HAP-1 (cell line): ENCODE measurements around the gene LIPF.

Experiments used
- DNase-seq, 2 experiments: peaks; one replicate each; pipeline ENCODE4 v3.0.0-alpha.2; 2016 to 2020; ENCODE audit warnings: low spot score in 2 of 2
- H3K27me3 ChIP-seq: fragments of 250-450 bp; sonication (Bioruptor Pico); 2 replicates; pipeline ENCODE4 v1.5.1; 2020; ENCODE audit warnings: low read depth, mild to moderate bottlenecking, moderate library complexity
- H3K36me3 ChIP-seq: fragments of 250-450 bp; sonication (Bioruptor Pico); replicated peaks from 2 replicates; pipeline ENCODE4 v1.5.1; 2020; ENCODE audit warnings: mild to moderate bottlenecking
- H3K4me1 ChIP-seq: fragments of 250-450 bp; sonication (Bioruptor Pico); 2 replicates; pipeline ENCODE4 v1.5.1; 2020; ENCODE audit warnings: mild to moderate bottlenecking
- H3K4me3 ChIP-seq: fragments of 250-450 bp; sonication (Bioruptor Pico); 2 replicates; pipeline ENCODE4 v1.5.1; 2020; ENCODE audit warnings: mild to moderate bottlenecking, moderate library complexity
- H3K9me3 ChIP-seq: fragments of 250-450 bp; sonication (Bioruptor Pico); 2 replicates; pipeline ENCODE4 v1.5.1; 2020; ENCODE audit warnings: mild to moderate bottlenecking, moderate library complexity
- in situ Hi-C: fragments of 300-500 bp; cut with MboI; formaldehyde crosslinking; loops from 3 replicates; pipeline ENCODE4 v1.14.3; 2020; ENCODE audit warnings: low sequenced_read_pairs, inconsistent platforms, mixed read lengths

The LIPF gene

GRCh38 chr10:88664142-88664541, at the start of gene LIPF:
Gene LIPF, plus strand, starts transcription at chr10:88664442. Its CDS starts 2,856 bp downstream, at chr10:88667298.
- H3K4me3 ChIP-seq = no peak within 1 kb of the TSS
- DNase-seq = no peak
- no peaks in the 10 kb centered on the region for H3K36me3 ChIP-seq
- in situ Hi-C loops = no loop called here
- no peaks in the 10 kb centered on the region for H3K27me3 ChIP-seq
- no peaks in the 10 kb centered on the region for H3K4me1 ChIP-seq
- H3K9me3 ChIP-seq = no peaks in the 10 kb centered on the region

GRCh38 chr10:88616250-88616977, 47.8 kb upstream of the LIPF start:
- DNase-seq = no peak

GRCh38 chr10:88617772-88618300, 46.4 kb upstream of the LIPF start:
- DNase-seq = no peak
- in situ Hi-C loops = no loop called here
- no peaks in the 10 kb centered on the region for H3K4me1 ChIP-seq
- H3K27me3 ChIP-seq = no peaks in the 10 kb centered on the region
- no peaks in the 10 kb centered on the region for H3K9me3 ChIP-seq
- no peaks in the 10 kb centered on the region for H3K36me3 ChIP-seq
- no peak overlapping the region for H3K4me3 ChIP-seq

More at GRCh38 chr10:88616250-88616977, 47.8 kb upstream of the LIPF start:
- H3K4me1 ChIP-seq = no peaks in the 10 kb centered on the region
- H3K9me3 ChIP-seq = no peaks in the 10 kb centered on the region
- H3K4me3 ChIP-seq = no peak overlapping the region
- H3K27me3 ChIP-seq = no peaks in the 10 kb centered on the region
- in situ Hi-C loops = no loop called here
- H3K36me3 ChIP-seq = no peaks in the 10 kb centered on the region

DNA sequence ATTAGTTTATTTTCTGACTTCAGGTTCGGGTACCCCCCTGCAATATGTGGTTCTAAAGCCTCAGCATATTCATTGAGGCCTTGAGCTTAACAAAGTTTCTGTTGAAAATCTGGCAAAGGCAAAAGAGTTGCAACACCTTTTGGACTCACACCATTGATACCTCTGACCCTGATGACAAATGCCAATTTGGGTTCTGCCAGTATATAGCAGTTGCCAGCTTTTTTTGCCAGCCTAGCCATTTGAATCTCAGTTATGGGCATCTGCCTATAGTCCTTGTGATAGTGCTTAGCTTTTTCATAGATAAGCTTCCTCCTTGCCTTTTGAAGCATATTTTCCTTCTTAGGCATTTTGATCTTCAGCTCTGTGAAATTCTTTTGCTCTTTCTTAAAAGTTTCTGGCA, 45.7 kb upstream of the LIPF start:
- in situ Hi-C loops = no loop called here
- Histone ChIP-seq H3K36me3 (no peaks in the 10 kb centered on the region), H3K27me3 (no peaks in the 10 kb centered on the region), H3K9me3 (no peaks in the 10 kb centered on the region), H3K4me1 (no peaks in the 10 kb centered on the region), H3K4me3 (no peak overlapping the region)
- DNase-seq = no peak

DNA sequence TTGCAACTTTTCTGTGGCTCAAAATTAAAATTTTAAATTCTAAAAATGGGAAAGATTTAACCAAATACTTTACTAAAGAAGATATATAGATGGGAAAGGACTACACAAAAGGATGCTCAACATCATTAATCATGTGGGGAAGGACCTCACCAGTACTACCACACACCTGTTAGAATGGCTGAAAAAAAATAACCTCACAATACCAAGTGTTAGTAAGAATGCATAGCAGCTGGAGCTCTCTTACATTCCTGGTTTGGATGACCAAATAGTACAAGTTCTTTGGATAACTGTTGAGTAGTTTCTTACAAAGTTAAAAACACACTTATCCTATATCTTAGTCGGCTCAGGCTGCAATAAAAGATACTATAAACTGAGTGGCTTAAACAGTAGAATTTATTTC, 43.8 kb upstream of the LIPF start:
- no peaks in the 10 kb centered on the region for H3K4me1 ChIP-seq
- in situ Hi-C loops = no loop called here

GRCh38 chr10:88623835-88624234, 40.4 kb upstream of the LIPF start:
- in situ Hi-C loops = no loop called here
- no peak for DNase-seq
- H3K9me3 ChIP-seq = peaks cover 2% of the 10 kb centered on the region; the same call in 1 of the 2 replicates
- H3K27me3 ChIP-seq = no peaks in the 10 kb centered on the region
- H3K4me1 ChIP-seq = no peaks in the 10 kb centered on the region
- H3K36me3 ChIP-seq = no peaks in the 10 kb centered on the region
- H3K4me3 ChIP-seq = no peak overlapping the region

More for the DNA sequence above, 43.8 kb upstream of the LIPF start:
- DNase-seq = no peak
- no peaks in the 10 kb centered on the region for H3K9me3 ChIP-seq
- H3K27me3 ChIP-seq = no peaks in the 10 kb centered on the region
- H3K4me3 ChIP-seq = no peak overlapping the region
- H3K36me3 ChIP-seq = no peaks in the 10 kb centered on the region

DNA sequence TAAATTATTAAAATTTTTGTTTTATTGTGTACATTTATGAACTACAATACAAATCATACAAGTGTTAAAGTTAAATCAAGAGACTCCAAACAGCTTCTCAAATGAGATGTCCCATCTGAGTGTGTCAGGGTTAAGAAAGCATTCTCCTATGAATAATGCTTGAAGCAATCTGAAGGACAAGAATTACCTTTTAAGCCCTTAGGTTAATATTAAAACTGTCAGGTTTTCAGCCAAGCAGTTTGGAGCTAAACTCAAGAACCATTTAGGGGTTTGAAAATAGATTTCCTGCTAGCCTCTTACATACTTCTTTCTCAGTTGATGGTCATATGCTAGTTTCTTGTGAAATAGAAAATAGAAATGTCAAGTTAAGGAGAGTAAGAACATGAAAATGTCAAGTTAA, 39.4 kb upstream of the LIPF start:
- no peak overlapping the region for H3K4me3 ChIP-seq
- in situ Hi-C loops = no loop called here
- no peak for DNase-seq
- H3K27me3 ChIP-seq = no peaks in the 10 kb centered on the region
- H3K36me3 ChIP-seq = no peaks in the 10 kb centered on the region
- no peaks in the 10 kb centered on the region for H3K4me1 ChIP-seq
- H3K9me3 ChIP-seq = peaks cover 2% of the 10 kb centered on the region; the same call in 1 of the 2 replicates

DNA sequence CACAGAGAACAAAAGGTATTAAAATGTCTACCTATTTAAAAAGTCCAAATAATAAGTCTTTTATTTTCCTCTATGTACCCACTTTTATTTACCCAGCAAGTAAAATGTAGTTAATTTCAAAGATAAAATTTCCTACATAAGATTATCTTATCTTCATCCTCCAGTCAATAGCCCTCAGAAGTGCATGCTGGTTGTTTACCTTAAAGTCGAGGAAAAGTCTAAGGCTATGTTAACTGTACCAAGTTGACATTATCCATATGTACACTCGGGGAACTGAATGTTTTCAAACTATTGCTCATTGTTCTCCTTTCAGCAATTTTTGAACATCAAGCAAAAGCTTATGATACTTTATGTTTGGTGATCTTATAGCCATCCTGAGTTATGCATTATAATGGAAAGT, 24.1 kb upstream of the LIPF start:
- no peaks in the 10 kb centered on the region for H3K9me3 ChIP-seq
- DNase-seq = no peak
- no peaks in the 10 kb centered on the region for H3K27me3 ChIP-seq
- in situ Hi-C loops = no loop called here
- H3K4me3 ChIP-seq = no peak overlapping the region
- H3K36me3 ChIP-seq = no peaks in the 10 kb centered on the region
- no peaks in the 10 kb centered on the region for H3K4me1 ChIP-seq

DNA sequence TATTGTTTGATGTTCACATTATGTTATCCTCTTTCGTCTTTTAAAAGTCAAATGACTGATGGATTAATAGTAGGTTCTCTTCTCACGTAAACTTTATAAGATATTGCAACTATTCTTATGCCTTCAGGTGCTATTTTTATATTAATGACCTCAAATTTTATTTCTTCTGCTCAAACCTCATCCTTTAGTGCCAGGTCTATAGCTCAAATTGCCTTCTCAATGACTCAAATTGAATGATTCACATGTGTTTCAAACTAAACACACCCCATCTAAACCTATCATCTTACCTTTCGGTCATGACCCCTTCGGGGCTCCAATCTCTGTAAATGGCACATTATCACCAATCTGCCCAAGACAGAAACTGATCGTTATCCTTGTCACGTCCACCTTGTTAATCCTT, 22.0 kb upstream of the LIPF start:
- Histone ChIP-seq H3K36me3 (no peaks in the 10 kb centered on the region), H3K27me3 (no peaks in the 10 kb centered on the region), H3K4me1 (no peaks in the 10 kb centered on the region), H3K9me3 (no peaks in the 10 kb centered on the region), H3K4me3 (no peak overlapping the region)
- in situ Hi-C loops = no loop called here
- no peak for DNase-seq

- Histone ChIP-seq H3K36me3 (no peaks in the 10 kb centered on the region), H3K4me1 (no peaks in the 10 kb centered on the region), H3K4me3 (no peak overlapping the region), H3K27me3 (no peaks in the 10 kb centered on the region), H3K9me3 (no peaks in the 10 kb centered on the region)
- in situ Hi-C loops = no loop called here
- no peak for DNase-seq
Observed at GRCh38 chr10:88642963-88643362, 21.3 kb upstream of the LIPF start.

- Histone ChIP-seq H3K9me3 (no peaks in the 10 kb centered on the region), H3K4me1 (no peaks in the 10 kb centered on the region), H3K27me3 (no peaks in the 10 kb centered on the region), H3K36me3 (no peaks in the 10 kb centered on the region), H3K4me3 (no peak overlapping the region)
- in situ Hi-C loops = no loop called here
- no peak for DNase-seq
Observed at GRCh38 chr10:88647061-88647615, 17.1 kb upstream of the LIPF start.

DNA sequence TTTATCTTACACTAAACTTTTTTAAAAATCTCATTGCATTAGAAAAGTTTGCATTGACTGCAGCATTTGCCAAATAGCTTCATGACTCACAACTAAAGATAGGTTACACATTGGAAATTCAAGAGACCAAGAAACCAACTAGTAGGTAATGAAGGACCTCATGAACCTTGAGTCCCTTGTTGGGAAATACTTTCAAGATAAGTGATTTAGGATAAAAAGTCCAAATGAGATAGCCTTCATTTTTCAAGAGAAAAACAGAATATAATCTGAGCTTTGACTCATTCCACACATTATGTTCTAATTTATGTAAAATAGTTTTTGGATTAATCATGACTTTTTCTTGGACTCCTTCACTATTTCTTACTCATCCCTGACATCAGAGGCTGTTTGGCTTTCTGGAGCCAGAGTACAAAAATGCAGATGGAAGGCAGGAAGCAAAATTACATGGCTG, 13.1 kb upstream of the LIPF start:
- DNase-seq = no peak
- Histone ChIP-seq H3K4me1 (no peaks in the 10 kb centered on the region), H3K9me3 (no peaks in the 10 kb centered on the region), H3K36me3 (no peaks in the 10 kb centered on the region), H3K27me3 (no peaks in the 10 kb centered on the region), H3K4me3 (no peak overlapping the region)
- in situ Hi-C loops = no loop called here

DNA sequence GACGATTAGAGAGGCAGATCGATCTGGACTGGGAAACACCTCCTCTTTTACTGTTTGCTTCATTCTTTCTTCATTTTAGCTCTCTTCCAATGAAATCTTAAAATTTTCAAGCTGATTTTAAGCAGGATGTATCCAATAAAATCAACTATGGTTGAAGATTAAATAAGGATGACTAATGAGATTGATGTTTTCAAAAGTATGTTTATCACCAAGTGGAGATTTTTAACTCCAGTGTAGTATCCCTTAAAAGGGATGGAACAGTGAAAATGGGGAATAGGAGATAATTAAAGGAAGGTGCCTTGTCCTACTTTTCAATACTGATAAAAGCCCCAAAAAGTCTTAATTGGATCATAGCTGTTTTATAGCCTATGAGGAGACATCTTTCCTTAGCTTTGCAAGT, 11.6 kb upstream of the LIPF start:
- Histone ChIP-seq H3K36me3 (no peaks in the 10 kb centered on the region), H3K27me3 (no peaks in the 10 kb centered on the region), H3K4me3 (no peak overlapping the region), H3K9me3 (no peaks in the 10 kb centered on the region), H3K4me1 (no peaks in the 10 kb centered on the region)
- DNase-seq = no peak
- in situ Hi-C loops = no loop called here

DNA sequence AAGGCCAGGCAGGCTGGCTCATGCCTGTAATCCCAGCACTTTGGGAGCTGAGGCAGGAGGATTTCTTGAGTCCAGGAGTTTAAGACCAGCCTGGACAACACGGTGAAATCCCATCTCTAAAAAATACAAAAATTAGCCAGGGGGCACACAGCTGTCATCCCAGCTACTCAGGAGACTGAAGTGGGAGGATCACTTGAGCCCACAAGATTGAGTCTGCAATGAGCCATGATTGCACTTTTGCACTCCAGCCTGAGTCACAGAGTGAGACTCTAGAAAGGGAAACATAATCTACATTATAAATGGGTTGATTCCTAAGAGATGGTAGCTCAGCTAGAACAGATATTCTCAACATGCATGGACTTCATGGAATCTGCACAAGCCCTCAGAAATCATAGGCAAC, 6.3 kb upstream of the LIPF start:
- Histone ChIP-seq H3K9me3 (no peaks in the 10 kb centered on the region), H3K27me3 (no peaks in the 10 kb centered on the region), H3K36me3 (no peaks in the 10 kb centered on the region), H3K4me1 (no peaks in the 10 kb centered on the region), H3K4me3 (no peak overlapping the region)
- no peak for DNase-seq
- in situ Hi-C loops = no loop called here
